PC-3 (cell line): ENCODE results near the gene CACNB3. TPM values are rescaled to one million over a fixed set of nuclear protein-coding genes. Genes with fewer than 3 reads are reported as not detected.

ENCODE experiments used
- ATAC-seq: fragments of 200-7000 bp; cut with Tn5 transposase; 2 replicates; pipeline ENCODE4 v1.9.1; 2020; ENCODE audit warnings: mild to moderate bottlenecking, moderate library complexity
- BruUV-seq: library from RNA; stranded (reverse); fragments of 400-500 nt; replicated peaks from 2 replicates; lab custom pipeline; 2021; lab: Mats Ljungman, UMichigan
- CTCF ChIA-PET: fragments of 300-600 bp; sonication (Branson Sonifier 250); formaldehyde crosslinking; loops from one replicate; lab custom pipeline; 2022; ENCODE audit warnings: antibody characterized with exemption; lab: Charles Lee
- POLR2A ChIA-PET: fragments of 300-600 bp; sonication (Branson Sonifier 250); formaldehyde crosslinking; loops from one replicate; lab custom pipeline; 2022; ENCODE audit warnings: antibody characterized with exemption; ENCODE audit not compliant: unreplicated experiment; lab: Charles Lee
- DNase-seq: peaks from one replicate; pipeline ENCODE4 v3.0.0-alpha.2; 2015
- H2AFZ ChIP-seq: fragments of 300-600 bp; sonication (generic); 2 replicates; pipeline ENCODE4 v1.6.0; 2016; ENCODE audit warnings: antibody characterized with exemption, low read length
- H3F3A ChIP-seq: fragments of 300-600 bp; sonication (generic); one replicate; pipeline ENCODE4 v1.6.0; 2017; ENCODE audit warnings: antibody characterized with exemption, low read length, control low read depth, mild to moderate bottlenecking; ENCODE audit not compliant: unreplicated experiment
- H3K27ac ChIP-seq: fragments of 300-600 bp; sonication (generic); 2 replicates; pipeline ENCODE4 v1.5.1; 2016; ENCODE audit warnings: mild to moderate bottlenecking, low read length
- H3K27me3 ChIP-seq: fragments of 300-600 bp; sonication (generic); 2 replicates; pipeline ENCODE4 v1.6.1; 2016; ENCODE audit warnings: low read length, mixed read lengths
- H3K36me3 ChIP-seq: fragments of 300-600 bp; sonication (generic); 2 replicates; pipeline ENCODE4 v1.6.1; 2016; ENCODE audit warnings: low read depth, mixed run types, low read length, mixed read lengths
- H3K4me1 ChIP-seq: fragments of 300-600 bp; sonication (generic); 2 replicates; pipeline ENCODE4 v1.5.1; 2016; ENCODE audit warnings: low read length; ENCODE audit not compliant: insufficient read depth
- H3K4me2 ChIP-seq: fragments of 300-600 bp; sonication (generic); 2 replicates; pipeline ENCODE4 v1.6.0; 2016; ENCODE audit warnings: low read length
- H3K4me3 ChIP-seq: fragments of 300-600 bp; sonication (generic); 2 replicates; pipeline ENCODE4 v1.5.1; 2016; ENCODE audit warnings: mild to moderate bottlenecking, low read length, mixed read lengths
- H3K79me2 ChIP-seq: fragments of 300-600 bp; sonication (generic); 2 replicates; pipeline ENCODE4 v1.6.1; 2017; ENCODE audit warnings: low read length, mixed read lengths
- H3K9ac ChIP-seq: fragments of 300-600 bp; sonication (generic); 2 replicates; pipeline ENCODE4 v1.6.0; 2016; ENCODE audit warnings: mild to moderate bottlenecking, low read length
- H3K9me2 ChIP-seq: fragments of 300-600 bp; sonication (generic); replicated peaks from 2 replicates; pipeline ENCODE4 v1.6.1; 2016; ENCODE audit warnings: mixed run types, low read length, mixed read lengths
- H3K9me3 ChIP-seq: fragments of 300-600 bp; sonication (generic); 2 replicates; pipeline ENCODE4 v1.6.1; 2016; ENCODE audit warnings: low read length, mixed read lengths
- H4K20me1 ChIP-seq: fragments of 300-600 bp; sonication (generic); 2 replicates; pipeline ENCODE4 v1.6.1; 2016; ENCODE audit warnings: low read length, mixed read lengths
- EZH2 ChIP-seq: fragments of 300-600 bp; sonication (generic); IDR thresholded peaks from one replicate; pipeline ENCODE4 v1.6.1; 2017; ENCODE audit warnings: antibody characterized with exemption, mild to moderate bottlenecking, low read length; ENCODE audit not compliant: unreplicated experiment
- EZH2phosphoT487 ChIP-seq: fragments of 300-600 bp; sonication (generic); IDR thresholded peaks from 2 replicates; pipeline ENCODE4 v1.6.1; 2018; ENCODE audit warnings: mild to moderate bottlenecking, antibody characterized with exemption, low read length, borderline replicate concordance
- intact Hi-C: fragments of 100-400 bp; cut with micrococcal nuclease; formaldehyde crosslinking; loops from 2 replicates; pipeline ENCODE4 v1.9.0; 2023
- total RNA-seq: library from RNA; depleted of rRNA; stranded (reverse); fragments of >200 nt; gene quantifications from 2 replicates; pipeline ENCODE4 v1.2.3, GENCODE V29; 2014
- TF ChIP-seq, protein P1 (sequence below): fragments of 300-600 bp; sonication (generic); conservative IDR thresholded peaks from 2 replicates; pipeline ENCODE4 v1.5.1; 2017; ENCODE audit warnings: antibody characterized with exemption, low read depth, mild to moderate bottlenecking, low read length

Gene CACNB3
- total RNA-seq, 1 experiment from 2014 or later, result 21.4 TPM

DNA sequence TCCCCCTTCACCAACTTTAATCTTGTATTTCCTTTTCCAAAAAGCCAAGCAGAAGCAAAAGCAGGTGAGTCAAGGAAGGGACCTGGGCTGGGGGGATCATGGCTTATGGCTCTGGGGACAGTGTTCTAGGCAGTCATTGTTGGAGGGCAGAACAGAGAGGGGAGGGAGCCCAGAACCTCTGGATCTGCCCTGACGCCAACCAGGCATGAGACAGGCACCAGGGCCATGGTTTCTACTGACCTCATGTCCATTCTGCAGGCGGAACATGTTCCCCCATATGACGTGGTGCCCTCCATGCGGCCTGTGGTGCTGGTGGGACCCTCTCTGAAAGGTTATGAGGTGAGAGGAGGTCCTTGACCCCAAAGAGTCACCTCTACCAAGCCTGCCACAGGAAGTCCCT lies 6.6 kb downstream of the CACNB3 start:
- TF ChIP-seq EZH2, result no peak
- TF ChIP-seq, protein P1, sequence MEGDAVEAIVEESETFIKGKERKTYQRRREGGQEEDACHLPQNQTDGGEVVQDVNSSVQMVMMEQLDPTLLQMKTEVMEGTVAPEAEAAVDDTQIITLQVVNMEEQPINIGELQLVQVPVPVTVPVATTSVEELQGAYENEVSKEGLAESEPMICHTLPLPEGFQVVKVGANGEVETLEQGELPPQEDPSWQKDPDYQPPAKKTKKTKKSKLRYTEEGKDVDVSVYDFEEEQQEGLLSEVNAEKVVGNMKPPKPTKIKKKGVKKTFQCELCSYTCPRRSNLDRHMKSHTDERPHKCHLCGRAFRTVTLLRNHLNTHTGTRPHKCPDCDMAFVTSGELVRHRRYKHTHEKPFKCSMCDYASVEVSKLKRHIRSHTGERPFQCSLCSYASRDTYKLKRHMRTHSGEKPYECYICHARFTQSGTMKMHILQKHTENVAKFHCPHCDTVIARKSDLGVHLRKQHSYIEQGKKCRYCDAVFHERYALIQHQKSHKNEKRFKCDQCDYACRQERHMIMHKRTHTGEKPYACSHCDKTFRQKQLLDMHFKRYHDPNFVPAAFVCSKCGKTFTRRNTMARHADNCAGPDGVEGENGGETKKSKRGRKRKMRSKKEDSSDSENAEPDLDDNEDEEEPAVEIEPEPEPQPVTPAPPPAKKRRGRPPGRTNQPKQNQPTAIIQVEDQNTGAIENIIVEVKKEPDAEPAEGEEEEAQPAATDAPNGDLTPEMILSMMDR, result no peak
- TF ChIP-seq EZH2phosphoT487, result no peak
- Histone ChIP-seq H3K9ac (no peak overlapping the region), H3K27ac (no peak overlapping the region), H3F3A (no peaks in the 10 kb centered on the region), H2AFZ (no peak overlapping the region), H3K36me3 (peaks cover 7% of the 10 kb centered on the region), H3K4me2 (no peak overlapping the region), H3K4me1 (no peaks in the 10 kb centered on the region), H3K9me3 (no peaks in the 10 kb centered on the region), H3K27me3 (no peaks in the 10 kb centered on the region), H3K9me2 (no peaks in the 10 kb centered on the region), H3K4me3 (no peak overlapping the region), H4K20me1 (no peaks in the 10 kb centered on the region), H3K79me2 (no peaks in the 10 kb centered on the region)
- intact Hi-C loops, result no loop called here
- ATAC-seq, result no peak
- BruUV-seq, result no TSS peak
- ChIA-PET CTCF (no interaction called here), POLR2A (no interaction called here)
- DNase-seq, result no peak

DNA sequence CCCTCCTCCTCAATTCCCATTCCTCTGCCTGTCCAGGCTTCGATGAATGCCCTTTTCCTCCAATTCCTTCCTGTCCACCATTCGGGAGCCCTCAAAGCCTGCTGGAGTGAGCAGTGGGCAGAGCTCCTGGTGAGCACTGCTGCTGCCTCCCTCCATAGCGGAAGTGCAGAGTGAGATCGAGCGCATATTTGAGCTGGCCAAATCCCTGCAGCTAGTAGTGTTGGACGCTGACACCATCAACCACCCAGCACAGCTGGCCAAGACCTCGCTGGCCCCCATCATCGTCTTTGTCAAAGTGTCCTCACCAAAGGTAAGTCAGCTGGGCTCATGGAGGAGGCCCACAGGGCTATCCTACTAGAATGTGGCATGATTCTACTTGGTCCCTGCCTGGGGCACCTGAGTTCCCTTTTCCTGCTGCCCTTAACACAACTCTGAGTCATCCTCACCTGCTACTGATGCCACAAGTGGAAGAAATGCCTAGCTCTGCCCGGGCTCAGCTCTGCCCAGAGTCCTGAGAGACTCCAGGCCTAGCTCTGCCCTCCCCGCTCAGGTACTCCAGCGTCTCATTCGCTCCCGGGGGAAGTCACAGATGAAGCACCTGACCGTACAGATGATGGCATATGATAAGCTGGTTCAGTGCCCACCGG lies 8.0 kb downstream of the CACNB3 start:
- no peaks in the 10 kb centered on the region for H3F3A ChIP-seq
- H3K36me3 ChIP-seq, result peaks cover 20% of the 10 kb centered on the region
- H3K9me2 ChIP-seq, result no peaks in the 10 kb centered on the region
- H2AFZ ChIP-seq, result no peak overlapping the region
- ATAC-seq, result peak; percentile 59
- H3K27ac ChIP-seq, result no peak overlapping the region
- intact Hi-C loops, result no loop called here
- no peak overlapping the region for H3K9ac ChIP-seq
- H3K4me2 ChIP-seq, result no peak overlapping the region
- BruUV-seq, result no TSS peak
- DNase-seq, result peak; percentile 51
- TF ChIP-seq, protein P1, result no peak
- TF ChIP-seq EZH2phosphoT487 (no peak), EZH2 (no peak)
- no peaks in the 10 kb centered on the region for H3K79me2 ChIP-seq
- H3K27me3 ChIP-seq, result no peaks in the 10 kb centered on the region
- H3K4me3 ChIP-seq, result no peak overlapping the region
- H3K4me1 ChIP-seq, result no peaks in the 10 kb centered on the region
- ChIA-PET CTCF (interaction anchor here (0.5 to 0.6 kb wide), 2 partner anchors 17 to 259 kb away, joined by 4 to 8 read pairs; no protein-coding TSS in a partner anchor), POLR2A (interaction anchor here (0.7 kb wide), 1 partner anchor 491 kb away, joined by 3 read pairs; no protein-coding TSS in a partner anchor)
- H4K20me1 ChIP-seq, result no peaks in the 10 kb centered on the region
- H3K9me3 ChIP-seq, result no peaks in the 10 kb centered on the region

DNA sequence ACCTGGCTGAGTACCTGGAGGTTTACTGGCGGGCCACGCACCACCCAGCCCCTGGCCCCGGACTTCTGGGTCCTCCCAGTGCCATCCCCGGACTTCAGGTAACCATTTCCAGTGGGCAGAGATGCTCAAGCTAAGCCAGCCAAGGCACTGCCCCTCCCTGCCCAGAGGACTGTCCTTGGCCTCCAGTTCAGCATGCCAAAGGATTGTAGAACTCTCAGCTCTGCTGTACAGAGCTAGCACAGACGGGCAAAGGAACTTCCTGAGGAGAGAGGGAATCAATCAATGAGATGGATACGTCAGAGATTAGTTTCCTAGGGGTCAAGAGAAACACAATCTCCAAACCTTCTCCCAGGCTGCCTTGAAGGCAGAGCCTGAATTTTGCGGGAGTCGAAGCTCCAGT lies 8.7 kb downstream of the CACNB3 start:
- TF ChIP-seq EZH2, result no peak
- TF ChIP-seq, protein P1, result no peak
- no peak for TF ChIP-seq EZH2phosphoT487
- Histone ChIP-seq H3K9me3 (no peaks in the 10 kb centered on the region), H3K9me2 (no peaks in the 10 kb centered on the region), H3K79me2 (no peaks in the 10 kb centered on the region), H3F3A (no peaks in the 10 kb centered on the region), H3K9ac (no peak overlapping the region), H3K27me3 (no peaks in the 10 kb centered on the region), H3K4me1 (no peaks in the 10 kb centered on the region), H2AFZ (no peak overlapping the region), H3K4me3 (no peak overlapping the region), H3K36me3 (peaks cover 27% of the 10 kb centered on the region), H4K20me1 (no peaks in the 10 kb centered on the region), H3K27ac (no peak overlapping the region), H3K4me2 (no peak overlapping the region)
- no TSS peak for BruUV-seq
- DNase-seq (no peak), ATAC-seq (no peak)
- ChIA-PET CTCF (interaction anchor here (0.5 to 0.6 kb wide), 3 partner anchors 220 to 1013 kb away, joined by 3 to 5 read pairs (median 4); no protein-coding TSS in a partner anchor), POLR2A (interaction anchor here (0.7 kb wide), 1 partner anchor 491 kb away, joined by 3 read pairs; no protein-coding TSS in a partner anchor)
- intact Hi-C loops, result no loop called here
